OCI-LY1 (cell line): ENCODE data around the gene EYS.

ENCODE experiments used
- EZH2 ChIP-seq: fragments of 200-600 bp; sonication (generic), shearing (Covaris generic); IDR thresholded peaks from 2 replicates; pipeline ENCODE4 v1.8.0; 2017; ENCODE audit warnings: borderline replicate concordance, mixed run types, mild to moderate bottlenecking, antibody characterized with exemption, low read length, moderate library complexity, mixed read lengths
- TF ChIP-seq, protein P1 (sequence below): fragments of 200-600 bp; sonication (generic), shearing (Covaris generic); IDR thresholded peaks from 2 replicates; pipeline ENCODE4 v1.5.1; 2017; ENCODE audit warnings: mild to moderate bottlenecking, antibody characterized with exemption, low read length, moderate library complexity, mixed read lengths

DNA sequence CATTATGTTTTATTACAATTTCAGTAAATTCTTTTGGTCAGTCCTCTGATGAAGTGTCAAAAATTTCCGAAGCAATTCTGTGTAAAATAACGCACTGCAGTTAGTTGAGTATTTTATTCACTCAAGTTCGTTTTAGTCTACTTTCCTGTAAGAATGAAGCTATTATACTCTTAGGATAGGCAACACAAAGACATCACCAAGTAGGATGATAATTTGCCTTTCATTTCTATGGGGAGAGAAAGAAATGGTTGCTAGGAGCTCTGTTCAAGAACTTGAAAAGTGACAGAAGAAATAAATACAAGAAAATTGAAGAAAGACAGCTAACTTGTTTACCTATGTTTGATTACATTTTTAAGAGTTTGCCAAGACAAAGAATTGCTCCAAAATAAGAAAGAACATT is 290.4 kb downstream of the EYS start:
- TF ChIP-seq, protein P1, sequence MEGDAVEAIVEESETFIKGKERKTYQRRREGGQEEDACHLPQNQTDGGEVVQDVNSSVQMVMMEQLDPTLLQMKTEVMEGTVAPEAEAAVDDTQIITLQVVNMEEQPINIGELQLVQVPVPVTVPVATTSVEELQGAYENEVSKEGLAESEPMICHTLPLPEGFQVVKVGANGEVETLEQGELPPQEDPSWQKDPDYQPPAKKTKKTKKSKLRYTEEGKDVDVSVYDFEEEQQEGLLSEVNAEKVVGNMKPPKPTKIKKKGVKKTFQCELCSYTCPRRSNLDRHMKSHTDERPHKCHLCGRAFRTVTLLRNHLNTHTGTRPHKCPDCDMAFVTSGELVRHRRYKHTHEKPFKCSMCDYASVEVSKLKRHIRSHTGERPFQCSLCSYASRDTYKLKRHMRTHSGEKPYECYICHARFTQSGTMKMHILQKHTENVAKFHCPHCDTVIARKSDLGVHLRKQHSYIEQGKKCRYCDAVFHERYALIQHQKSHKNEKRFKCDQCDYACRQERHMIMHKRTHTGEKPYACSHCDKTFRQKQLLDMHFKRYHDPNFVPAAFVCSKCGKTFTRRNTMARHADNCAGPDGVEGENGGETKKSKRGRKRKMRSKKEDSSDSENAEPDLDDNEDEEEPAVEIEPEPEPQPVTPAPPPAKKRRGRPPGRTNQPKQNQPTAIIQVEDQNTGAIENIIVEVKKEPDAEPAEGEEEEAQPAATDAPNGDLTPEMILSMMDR: no peak
- TF ChIP-seq EZH2: no peak
